GM19395 (cell line): ENCODE data around the gene C1QTNF9B.
"Not testable (repeated sequence)": the region's sequence is repeated elsewhere in the genome, so short reads cannot be mapped to it uniquely, and the experiment has no call there.

ENCODE experiments used
- ATAC-seq: cut with Tn5 transposase; IDR thresholded peaks from one replicate; pipeline ENCODE4 v1.9.1; 2021; ENCODE audit warnings: mild to moderate bottlenecking, moderate library complexity; ENCODE audit not compliant: unreplicated experiment

Gene C1QTNF9B

GRCh38 chr13:23897452-23897919 lies at the start of gene C1QTNF9B:
C1QTNF9B (minus strand) TSS chr13:23897502.
- ATAC-seq, result not testable (repeated sequence)

DNA sequence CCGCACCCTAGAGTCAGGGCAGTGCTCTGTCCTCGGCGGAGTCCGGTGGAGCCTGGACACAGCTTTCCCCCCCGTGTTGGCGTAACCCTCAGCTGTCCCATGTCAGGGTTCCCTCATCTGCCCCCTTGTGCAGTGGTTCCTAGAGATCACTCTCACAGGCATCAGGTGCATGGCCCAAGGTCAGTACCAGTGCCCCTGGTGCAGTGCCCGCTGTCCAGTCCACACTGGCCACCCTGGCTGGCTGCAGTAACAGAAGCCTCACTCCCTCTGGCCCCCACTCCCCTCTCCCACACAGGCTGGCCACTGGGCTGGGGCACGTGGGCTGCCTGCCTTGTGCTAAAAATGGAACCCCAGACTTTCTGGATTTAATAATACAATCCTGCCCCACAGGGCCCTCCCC lies 49.6 kb upstream of the C1QTNF9B start:
- ATAC-seq, result no peak

DNA sequence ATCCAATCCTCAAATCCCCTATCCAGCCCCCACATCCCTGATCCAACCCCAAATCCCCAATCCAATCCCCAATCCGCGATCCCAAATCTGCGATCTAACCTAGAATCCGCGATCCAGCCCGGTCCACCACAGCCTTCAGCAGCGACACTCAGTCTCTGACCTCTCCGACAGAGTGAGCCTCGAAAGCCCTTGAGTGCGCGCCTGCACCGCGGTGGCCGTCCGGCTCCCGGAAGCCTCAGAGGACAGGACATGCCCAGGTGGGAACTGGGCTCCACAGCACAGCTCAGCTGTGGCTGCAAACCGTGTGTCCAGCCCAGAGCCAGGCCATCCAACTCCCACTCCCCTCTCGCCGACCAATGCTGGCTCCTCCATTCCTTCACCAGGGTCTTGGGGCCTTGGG lies 48.8 kb upstream of the C1QTNF9B start:
- ATAC-seq, result no peak

DNA sequence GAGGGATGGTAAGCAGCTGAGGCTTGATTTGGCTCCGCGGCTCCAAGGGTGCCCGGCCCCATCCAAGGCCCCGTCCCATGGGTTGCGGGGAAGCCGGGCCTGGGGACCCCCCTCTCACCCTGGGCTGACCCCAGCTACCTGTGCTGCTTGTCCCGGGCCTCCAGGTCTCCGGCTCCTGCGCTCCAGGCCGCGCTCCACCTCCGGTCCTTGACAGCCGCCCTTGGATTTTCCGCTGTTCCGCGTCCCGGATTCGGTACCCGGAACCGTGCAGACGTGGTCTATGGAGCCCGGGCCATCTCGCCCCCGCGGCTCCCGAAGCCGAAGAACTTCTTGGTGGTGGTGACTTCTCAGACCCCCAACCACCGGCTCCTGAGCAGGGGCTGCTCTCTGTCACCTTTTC lies 48.3 kb upstream of the C1QTNF9B start:
- no peak for ATAC-seq

DNA sequence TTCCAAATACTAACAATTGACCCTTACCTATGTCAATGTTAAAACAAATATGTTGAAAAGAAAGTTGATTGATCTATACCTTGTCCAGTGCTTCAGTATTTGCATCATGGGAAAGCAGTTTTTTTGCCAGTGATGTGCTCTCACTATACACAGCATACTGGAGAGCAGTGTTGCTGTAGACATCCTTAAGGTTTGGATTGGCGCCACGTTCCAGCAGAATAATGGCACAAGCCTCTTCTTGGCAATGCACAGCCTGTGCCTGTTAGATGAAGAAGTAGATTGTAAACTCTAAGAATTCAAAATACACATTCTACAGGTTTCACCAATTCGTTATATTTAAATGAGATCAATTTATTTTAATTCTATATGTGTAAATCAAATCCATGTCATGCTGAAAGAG lies 43.9 kb upstream of the C1QTNF9B start:
- ATAC-seq, result no peak

DNA sequence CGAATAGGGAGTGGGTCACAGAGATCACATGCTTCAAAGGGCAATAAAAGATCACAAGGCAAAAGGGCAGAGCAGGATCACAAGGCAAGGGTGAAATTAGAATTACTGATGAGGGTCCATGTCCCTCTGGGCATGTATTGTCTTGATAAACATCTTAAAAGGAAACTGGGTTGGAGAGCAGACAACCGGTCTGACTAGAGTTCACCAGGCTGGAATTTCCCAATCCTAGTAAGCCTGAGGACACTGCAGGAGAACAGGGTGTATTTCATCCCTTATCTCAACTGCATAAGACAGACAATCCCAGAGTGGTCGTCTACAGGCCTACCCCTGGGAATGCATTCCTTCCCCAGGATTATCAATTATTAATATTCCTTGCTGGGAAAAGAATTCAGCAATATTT lies 42.4 kb upstream of the C1QTNF9B start:
- ATAC-seq, result not testable (repeated sequence)

GRCh38 chr13:23934520-23934919 lies 37.2 kb upstream of the C1QTNF9B start:
- no peak for ATAC-seq

- ATAC-seq, result no peak
Observed at GRCh38 chr13:23928985-23929384, 31.7 kb upstream of the C1QTNF9B start.

GRCh38 chr13:23923031-23923430 lies 25.7 kb upstream of the C1QTNF9B start:
- no peak for ATAC-seq

DNA sequence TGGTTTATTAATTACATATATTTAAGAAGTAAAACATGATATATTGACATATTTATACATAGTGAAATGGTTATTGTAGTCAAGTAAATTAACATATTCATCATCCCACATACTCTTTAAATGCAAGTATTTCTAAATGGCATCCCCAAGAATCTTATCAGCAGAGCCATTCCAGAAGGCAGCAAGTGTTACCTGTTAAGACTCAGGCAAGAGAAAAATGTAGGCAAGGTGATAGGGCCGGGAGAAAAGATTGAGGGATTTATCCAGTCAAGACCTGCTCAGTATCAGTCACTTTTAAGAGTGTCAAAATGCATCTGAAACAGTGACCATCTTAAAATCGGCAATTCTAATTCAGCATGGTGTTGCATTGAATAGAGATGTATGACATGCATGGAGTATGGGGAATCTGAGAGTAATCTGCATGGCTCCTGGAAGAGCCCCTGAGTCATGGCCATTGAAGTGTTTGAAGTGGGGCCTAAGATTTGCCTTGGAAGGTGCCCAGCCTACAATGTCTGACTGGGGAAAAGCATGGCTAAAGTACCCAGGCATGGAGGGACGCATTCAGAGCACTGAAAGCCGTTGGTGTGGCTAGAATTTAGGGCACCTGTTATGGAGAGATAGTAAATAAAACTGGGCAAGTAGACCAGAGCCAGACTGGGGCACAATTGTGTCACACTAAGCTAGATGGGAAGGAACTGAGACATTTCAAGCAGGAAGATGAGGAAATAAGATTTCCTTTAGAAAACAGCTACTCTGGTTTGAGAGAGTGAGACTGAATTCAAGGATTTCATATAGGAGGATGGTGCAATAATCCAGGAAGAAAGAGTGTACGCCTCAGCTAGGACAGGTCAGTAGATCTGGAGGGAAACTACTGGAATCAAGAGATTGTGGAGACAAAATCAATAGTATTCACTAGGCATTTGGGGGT lies 25.0 kb upstream of the C1QTNF9B start:
- no peak for ATAC-seq

DNA sequence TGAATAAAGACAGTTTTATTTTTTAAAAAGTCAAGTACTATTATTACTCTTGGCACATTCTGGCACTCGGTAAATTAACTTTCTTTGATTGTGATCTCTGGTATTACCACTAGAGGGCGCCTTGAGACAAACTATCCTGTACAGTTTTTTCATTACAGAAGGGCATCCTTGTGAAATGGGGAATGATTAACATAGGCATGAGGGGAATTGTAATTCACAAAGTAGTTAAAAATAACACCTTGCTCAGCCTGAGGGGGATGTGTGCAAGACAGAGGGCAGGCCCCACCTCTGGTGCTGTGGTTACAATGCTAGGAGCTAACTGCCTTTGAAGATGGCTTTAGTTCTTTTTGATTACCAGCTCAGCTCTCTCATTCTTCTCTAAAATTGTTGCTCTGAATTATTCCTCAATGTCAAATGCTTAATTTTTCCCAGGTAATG lies 24.2 kb upstream of the C1QTNF9B start:
- no peak for ATAC-seq

GRCh38 chr13:23919006-23919405 lies 21.7 kb upstream of the C1QTNF9B start:
- ATAC-seq, result no peak

DNA sequence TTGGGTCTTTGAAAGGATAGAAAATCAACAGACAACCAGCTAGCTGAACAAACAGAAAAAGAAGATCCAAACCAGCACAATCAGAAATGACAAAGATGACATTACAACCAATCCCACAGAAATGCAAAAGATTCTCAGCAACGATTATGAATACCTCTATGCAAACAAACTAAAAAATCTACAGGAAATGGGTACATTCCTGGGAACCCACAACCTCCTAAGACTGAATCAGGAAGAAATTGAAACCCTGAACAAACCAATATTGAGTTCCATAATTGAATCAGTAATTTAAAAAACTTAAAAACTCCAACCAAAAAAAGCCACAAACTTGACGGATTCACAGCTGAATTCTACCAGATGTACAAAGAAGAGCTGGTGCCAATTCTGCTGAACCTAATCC lies 20.9 kb upstream of the C1QTNF9B start:
- no peak for ATAC-seq

- no peak for ATAC-seq
Observed at GRCh38 chr13:23915308-23915707, 18.0 kb upstream of the C1QTNF9B start.

DNA sequence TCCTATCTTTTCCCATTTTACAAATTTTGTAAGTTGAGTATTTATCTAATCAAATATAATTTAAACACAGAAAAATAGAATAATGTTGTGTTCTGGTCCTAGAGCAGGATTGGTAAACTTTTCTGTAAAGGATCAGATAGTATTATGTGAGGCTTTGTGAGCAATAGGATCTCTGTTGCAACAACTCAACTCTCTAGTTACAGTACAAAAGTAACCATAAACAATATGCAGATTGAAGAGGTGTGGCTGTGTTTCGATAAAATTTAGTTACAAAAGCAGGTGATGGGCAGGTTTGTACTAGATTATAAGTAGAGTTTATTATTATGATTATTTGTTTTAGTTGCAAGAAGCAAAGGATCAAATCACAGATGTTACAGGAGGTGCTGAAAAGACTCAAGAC lies 15.2 kb upstream of the C1QTNF9B start:
- no peak for ATAC-seq

DNA sequence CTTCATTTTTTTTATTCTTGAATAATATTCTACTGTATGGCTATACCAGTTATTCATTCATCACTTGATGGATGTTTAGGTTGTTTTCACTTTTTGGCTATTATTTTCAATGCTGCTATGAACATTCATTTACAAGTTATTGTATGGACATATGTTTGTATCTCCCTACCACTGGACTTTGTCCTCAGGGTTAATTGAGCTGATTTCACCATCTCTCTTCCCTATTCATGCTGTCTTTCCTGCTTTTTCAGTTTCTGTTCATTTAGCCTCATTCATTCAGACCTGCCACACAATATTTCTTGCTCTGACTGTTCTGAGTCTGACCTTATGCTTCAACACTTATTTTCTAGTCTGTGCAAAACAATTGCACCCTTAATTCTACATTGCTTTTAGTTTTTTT lies 12.3 kb upstream of the C1QTNF9B start:
- ATAC-seq, result no peak

DNA sequence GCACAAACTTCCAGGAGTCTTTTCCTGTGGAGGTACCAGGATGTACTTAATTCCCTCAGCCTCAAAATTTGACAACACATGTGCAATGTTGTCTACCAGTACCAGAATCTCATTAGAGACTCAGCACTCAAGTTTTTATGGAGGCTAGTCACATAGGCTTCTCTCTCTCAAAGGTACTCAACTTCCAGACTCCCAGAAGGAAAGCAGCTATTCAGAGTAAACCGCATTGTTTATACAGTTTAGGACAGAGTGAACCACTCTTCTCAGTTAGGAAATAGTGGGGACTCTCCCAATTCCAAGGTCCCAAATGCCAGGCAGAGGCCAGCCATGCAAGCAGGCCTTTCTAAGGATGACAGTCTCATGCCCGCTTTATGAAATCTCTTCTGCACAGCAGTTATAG lies 8.5 kb upstream of the C1QTNF9B start:
- ATAC-seq, result no peak

- ATAC-seq, result no peak
Observed at GRCh38 chr13:23903906-23904280, 6.6 kb upstream of the C1QTNF9B start.

- no peak for ATAC-seq
Observed at GRCh38 chr13:23902975-23903905, 5.9 kb upstream of the C1QTNF9B start.

DNA sequence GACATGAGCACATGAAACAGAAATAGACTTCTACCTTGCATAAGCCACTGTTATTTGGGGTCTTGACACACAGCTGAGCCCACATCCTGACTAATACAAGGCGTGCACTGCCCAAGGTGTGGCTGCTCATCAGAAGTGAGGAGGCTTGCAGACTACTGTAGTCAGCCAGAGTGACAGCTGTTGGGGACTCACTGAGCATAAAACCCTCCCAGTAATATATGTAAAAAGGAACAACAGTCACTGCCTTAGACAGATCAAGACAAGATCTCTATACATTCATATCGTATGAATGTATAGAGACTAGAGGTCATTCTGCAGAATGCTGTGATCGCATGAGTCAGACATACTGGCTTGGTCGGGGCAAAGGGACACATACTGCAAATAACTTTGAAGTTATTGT lies 4.1 kb upstream of the C1QTNF9B start:
- ATAC-seq, result no peak

DNA sequence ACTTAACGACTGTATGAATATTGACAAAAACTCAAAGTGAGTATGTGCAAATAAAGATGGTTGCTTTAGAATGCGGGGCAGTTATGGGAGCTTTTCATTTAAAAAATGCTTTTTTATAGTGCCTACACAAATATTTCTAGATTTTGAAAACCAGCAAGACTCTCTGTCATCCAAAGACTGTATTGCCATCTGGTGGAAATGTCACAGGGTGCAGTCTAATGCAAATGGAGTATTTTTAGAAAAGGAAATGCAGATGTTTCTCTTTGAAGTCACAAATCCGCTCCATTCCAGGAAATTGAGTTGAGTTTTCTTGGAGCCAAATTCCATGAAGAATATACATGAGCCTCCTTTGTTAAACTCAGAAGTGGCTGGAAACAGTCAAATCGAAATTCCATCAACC lies 2.3 kb upstream of the C1QTNF9B start:
- ATAC-seq, result no peak

GRCh38 chr13:23898101-23898500 lies 799 bp upstream of the C1QTNF9B start:
- ATAC-seq, result no peak
